HFFc6 (cell line): ENCODE results near the gene IQGAP2. TPM values are rescaled to one million over a fixed set of nuclear protein-coding genes. Genes with fewer than 3 reads are reported as not detected.

Source experiments
- DNase-seq: peaks from one replicate; pipeline ENCODE4 v3.0.0-alpha.2; 2018
- H3K27ac Mint-ChIP-seq: 2 replicates; pipeline ENCODE4 v1.8.0; 2020; ENCODE audit warnings: mild to moderate bottlenecking, mixed read lengths
- H3K27me3 Mint-ChIP-seq: 2 replicates; pipeline ENCODE4 v1.8.0; 2021; ENCODE audit warnings: mild to moderate bottlenecking, moderate library complexity, mixed read lengths; ENCODE audit not compliant: insufficient read depth
- H3K36me3 Mint-ChIP-seq: 2 replicates; pipeline ENCODE4 v1.8.0; 2021; ENCODE audit warnings: low read depth, mixed read lengths
- H3K4me1 Mint-ChIP-seq: 2 replicates; pipeline ENCODE4 v1.8.0; 2020; ENCODE audit warnings: low read depth, mixed read lengths
- H3K4me3 Mint-ChIP-seq: 2 replicates; pipeline ENCODE4 v1.8.0; 2020; ENCODE audit warnings: mild to moderate bottlenecking, moderate library complexity, mixed read lengths
- H3K9me3 Mint-ChIP-seq: 2 replicates; pipeline ENCODE4 v1.8.0; 2020; ENCODE audit warnings: mild to moderate bottlenecking, mixed read lengths
- CTCF ChIP-seq: fragments of 200-600 bp; sonication (generic); IDR thresholded peaks from 2 replicates; pipeline ENCODE4 v1.5.0; 2021; ENCODE audit warnings: antibody characterized with exemption, mild to moderate bottlenecking
- total RNA-seq, 6 experiments: library from RNA; stranded (reverse); fragmentation: NEBNext Ultra II Directional; extraction: Animal tissue kit (Norgen Biotek cat#: 25700); gene quantifications; 2 replicates in 1 of 6; 3 replicates in 5 of 6; pipeline ENCODE4 v1.2.3, GENCODE V29; 2021

The IQGAP2 gene
- total RNA-seq, 6 experiments from 2014 or later, result 0.09 to 0.47 (median 0.21) TPM; not detected in 1

- no peaks in the 10 kb centered on the region for H3K4me1 Mint-ChIP-seq
- H3K27me3 Mint-ChIP-seq, result peaks cover 16% of the 10 kb centered on the region
- no peaks in the 10 kb centered on the region for H3K9me3 Mint-ChIP-seq
- H3K27ac Mint-ChIP-seq, result no peak overlapping the region
- H3K4me3 Mint-ChIP-seq, result no peak overlapping the region
- no peak for DNase-seq
- no peak for TF ChIP-seq CTCF
- H3K36me3 Mint-ChIP-seq, result no peaks in the 10 kb centered on the region
Measured at GRCh38 chr5:76552546-76552945, 149.5 kb downstream of the IQGAP2 start.

DNA sequence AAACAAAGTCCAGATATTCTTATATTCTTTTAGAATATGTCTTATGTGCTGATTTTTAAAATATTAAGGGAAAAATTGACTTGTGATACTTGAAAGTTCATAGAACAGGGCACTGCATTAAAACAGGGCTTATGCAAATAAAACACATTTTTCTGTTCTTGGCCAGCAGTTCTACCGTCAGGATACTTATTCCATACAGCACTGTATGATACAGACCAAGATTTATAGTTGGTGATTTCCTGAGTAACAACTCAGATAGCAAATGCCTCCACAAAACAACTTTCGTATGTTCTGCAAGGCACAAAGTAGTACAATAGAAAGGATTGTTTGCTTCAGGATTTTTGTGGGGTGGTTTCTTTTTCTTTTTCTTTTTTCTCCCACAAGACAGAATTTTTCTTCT, 150.2 kb downstream of the IQGAP2 start:
- H3K27ac Mint-ChIP-seq, result no peak overlapping the region
- no peak overlapping the region for H3K4me3 Mint-ChIP-seq
- peaks cover 15% of the 10 kb centered on the region for H3K27me3 Mint-ChIP-seq
- DNase-seq, result no peak
- no peaks in the 10 kb centered on the region for H3K4me1 Mint-ChIP-seq
- no peaks in the 10 kb centered on the region for H3K9me3 Mint-ChIP-seq
- H3K36me3 Mint-ChIP-seq, result no peaks in the 10 kb centered on the region
- TF ChIP-seq CTCF, result no peak

DNA sequence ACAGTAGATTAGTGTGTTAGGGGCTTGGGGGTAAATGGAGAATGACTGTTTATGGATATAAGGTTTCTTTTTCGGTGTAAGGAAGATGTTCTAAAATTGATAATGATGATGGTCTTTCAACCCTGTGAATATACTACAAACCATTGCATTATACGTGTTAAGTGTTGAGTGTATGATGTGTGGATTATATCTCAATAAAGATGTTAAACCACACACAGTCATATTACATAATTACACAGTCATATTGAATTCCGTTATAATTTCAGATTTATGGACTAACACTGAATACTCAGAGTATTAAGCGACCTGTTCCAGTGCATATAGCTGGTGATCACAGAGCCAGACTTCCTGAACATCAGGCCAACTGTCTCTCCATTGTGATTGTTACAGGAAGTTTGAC, 152.0 kb downstream of the IQGAP2 start:
- no peaks in the 10 kb centered on the region for H3K4me1 Mint-ChIP-seq
- H3K27ac Mint-ChIP-seq, result no peak overlapping the region
- H3K4me3 Mint-ChIP-seq, result no peak overlapping the region
- TF ChIP-seq CTCF, result no peak
- DNase-seq, result no peak
- peaks cover 14% of the 10 kb centered on the region for H3K27me3 Mint-ChIP-seq
- H3K36me3 Mint-ChIP-seq, result no peaks in the 10 kb centered on the region
- H3K9me3 Mint-ChIP-seq, result no peaks in the 10 kb centered on the region

DNA sequence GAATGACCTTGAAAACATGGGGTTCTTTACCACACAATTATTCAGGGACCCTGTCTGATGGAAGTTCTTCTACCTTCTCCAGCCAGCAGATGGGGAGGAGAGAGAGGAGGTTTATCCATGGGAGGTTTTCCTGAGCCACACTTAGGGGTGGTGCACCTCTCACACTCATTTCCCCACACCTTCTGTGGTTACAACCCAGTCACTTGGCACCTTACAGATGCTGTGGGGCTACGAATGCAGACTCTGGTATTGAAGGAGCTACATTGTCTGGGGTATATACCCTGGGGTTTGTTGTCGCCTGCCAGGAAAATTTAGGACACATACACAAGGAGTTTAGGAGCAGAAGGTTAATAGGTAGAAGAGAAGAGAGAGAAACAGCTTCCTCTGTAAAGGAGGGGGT, 152.6 kb downstream of the IQGAP2 start:
- Mint-ChIP-seq H3K4me3 (no peak overlapping the region), H3K27ac (no peak overlapping the region), H3K9me3 (no peaks in the 10 kb centered on the region), H3K36me3 (no peaks in the 10 kb centered on the region), H3K27me3 (peaks cover 14% of the 10 kb centered on the region), H3K4me1 (no peaks in the 10 kb centered on the region)
- no peak for DNase-seq
- TF ChIP-seq CTCF, result no peak

GRCh38 chr5:76556511-76557221, 153.6 kb downstream of the IQGAP2 start:
- Mint-ChIP-seq H3K27me3 (peaks cover 14% of the 10 kb centered on the region), H3K27ac (no peak overlapping the region), H3K4me1 (no peaks in the 10 kb centered on the region), H3K36me3 (no peaks in the 10 kb centered on the region), H3K9me3 (no peaks in the 10 kb centered on the region), H3K4me3 (no peak overlapping the region)
- no peak for TF ChIP-seq CTCF
- no peak for DNase-seq
